ENCODE measurements around the gene TSC2.
A peak's percentile ranks its signal among the peaks of the same experiment; 100 is the strongest.

TSC2 gene

DNA sequence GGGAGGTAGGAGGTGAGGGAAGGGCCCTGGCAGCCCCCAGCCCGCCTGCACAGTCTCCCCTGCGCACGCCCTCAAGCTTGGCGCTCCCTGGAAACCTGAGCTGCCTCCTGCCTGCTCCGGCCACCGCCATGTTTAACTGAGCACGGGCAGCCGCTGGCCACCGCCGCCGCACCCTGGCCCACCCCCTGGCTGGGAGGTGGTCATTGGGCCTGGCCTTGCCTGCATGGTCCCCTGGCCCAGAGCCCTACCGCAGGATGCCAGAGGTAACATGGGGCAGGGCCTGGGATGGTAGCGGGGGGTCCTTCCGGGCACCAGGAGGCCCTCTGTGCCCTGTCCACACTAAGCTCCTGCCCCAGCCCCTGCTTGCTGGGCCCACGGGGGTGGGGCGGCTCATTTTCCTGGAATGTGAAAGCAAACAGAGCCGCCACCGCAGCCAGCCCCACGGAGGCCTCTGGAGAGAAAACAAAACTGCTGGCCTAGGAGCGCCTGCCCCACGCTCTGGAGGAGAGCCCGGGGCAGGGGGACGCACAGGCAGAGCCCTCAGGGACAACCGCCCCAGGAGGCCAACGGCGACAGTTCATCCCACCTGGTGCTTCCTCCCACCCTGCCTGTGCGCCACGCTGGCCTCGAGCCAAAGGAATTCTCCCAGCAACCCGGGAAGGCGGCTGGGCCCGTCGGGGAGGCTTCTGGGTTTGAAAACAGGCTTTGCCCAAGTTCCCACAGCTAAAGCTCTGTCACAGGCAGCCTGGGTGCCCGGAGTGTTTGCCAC is 12.2 kb upstream of the TSC2 start:
- peak; percentile 54 for DNase-seq (ENCODE audit: low read depth)
- no peak for TF ChIP-seq CTCF (IDR thresholded peaks at IDR 0.05; ENCODE audit: low read depth, low read length, missing control alignments)
- in situ Hi-C loops (cut with HindIII; ENCODE audit: low sequenced_read_pairs): loop anchor here (5.0 to 10.0 kb wide), 3 partner anchors 42 to 129 kb away; partner anchors contain the start of genes GFER and NOXO1
- no peak overlapping the region for H3K4me3 ChIP-seq (ENCODE audit: low read depth, low read length)

DNA sequence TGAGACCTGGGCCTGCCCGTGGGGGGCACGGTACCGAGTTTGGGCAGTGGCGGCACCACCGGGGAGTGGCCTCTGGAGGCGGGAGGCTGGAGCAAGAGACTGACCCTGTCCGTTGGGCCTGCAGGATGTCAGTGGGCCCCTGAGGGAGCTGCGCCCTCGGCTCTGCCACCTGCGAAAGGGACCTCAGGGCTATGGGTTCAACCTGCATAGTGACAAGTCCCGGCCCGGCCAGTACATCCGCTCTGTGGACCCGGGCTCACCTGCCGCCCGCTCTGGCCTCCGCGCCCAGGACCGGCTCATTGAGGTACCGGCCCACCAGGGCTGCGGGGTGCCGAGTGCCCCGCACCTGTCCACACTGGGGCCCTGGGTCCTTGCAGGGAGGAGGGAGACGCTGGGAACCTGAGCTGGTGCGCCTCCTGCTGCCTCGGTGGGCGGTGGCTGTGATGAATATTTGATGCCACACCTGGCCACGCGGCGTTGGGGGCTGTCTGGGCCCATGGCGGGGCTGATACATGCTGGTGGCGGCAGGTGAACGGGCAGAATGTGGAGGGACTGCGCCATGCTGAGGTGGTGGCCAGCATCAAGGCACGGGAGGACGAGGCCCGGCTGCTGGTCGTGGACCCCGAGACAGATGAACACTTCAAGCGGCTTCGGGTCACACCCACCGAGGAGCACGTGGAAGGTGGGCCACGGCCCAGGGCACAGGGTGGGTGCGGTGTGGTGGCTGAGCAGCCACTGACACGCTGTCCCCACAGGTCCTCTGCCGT is 11.4 kb upstream of the TSC2 start:
- in situ Hi-C loops (cut with HindIII; ENCODE audit: low sequenced_read_pairs): loop anchor here (5.0 to 10.0 kb wide), 3 partner anchors 41 to 128 kb away; partner anchors contain the start of genes GFER and NOXO1
- DNase-seq (ENCODE audit: low read depth): no peak
- H3K4me3 ChIP-seq (ENCODE audit: low read depth, low read length): no peak overlapping the region
- TF ChIP-seq CTCF (IDR thresholded peaks at IDR 0.05; ENCODE audit: low read depth, low read length, missing control alignments): no peak

- DNase-seq (ENCODE audit: low read depth): no peak
- H3K4me3 ChIP-seq (ENCODE audit: low read depth, low read length): no peak overlapping the region
- no peak for TF ChIP-seq CTCF (IDR thresholded peaks at IDR 0.05; ENCODE audit: low read depth, low read length, missing control alignments)
- in situ Hi-C loops (cut with HindIII; ENCODE audit: low sequenced_read_pairs): loop anchor here (5.0 to 10.0 kb wide), 3 partner anchors 40 to 128 kb away; partner anchors contain the start of genes GFER and NOXO1
Observed at GRCh38 chr16:2037115-2037514, 10.7 kb upstream of the TSC2 start.

- H3K4me3 ChIP-seq (ENCODE audit: low read depth, low read length): no peak overlapping the region
- DNase-seq (ENCODE audit: low read depth): no peak
- TF ChIP-seq CTCF (IDR thresholded peaks at IDR 0.05; ENCODE audit: low read depth, low read length, missing control alignments): no peak
- in situ Hi-C loops (cut with HindIII; ENCODE audit: low sequenced_read_pairs): loop anchor here (5.0 to 10.0 kb wide), 3 partner anchors 39 to 127 kb away; partner anchors contain the start of genes GFER and NOXO1
Observed at GRCh38 chr16:2037647-2038381, 10.0 kb upstream of the TSC2 start.

GRCh38 chr16:2038382-2039231 is 9.2 kb upstream of the TSC2 start:
- H3K4me3 ChIP-seq (ENCODE audit: low read depth, low read length): no peak overlapping the region
- DNase-seq (ENCODE audit: low read depth): no peak
- TF ChIP-seq CTCF (IDR thresholded peaks at IDR 0.05; ENCODE audit: low read depth, low read length, missing control alignments): no peak
- in situ Hi-C loops (cut with HindIII; ENCODE audit: low sequenced_read_pairs): loop anchor here (5.0 to 10.0 kb wide), 3 partner anchors 39 to 126 kb away; partner anchors contain the start of genes GFER and NOXO1
